Astrocyte of the spinal cord (primary cell): ENCODE data around the gene CEP44.
"Not testable (repeated sequence)": the region's sequence is repeated elsewhere in the genome, so short reads cannot be mapped to it uniquely, and the experiment has no call there.

Experiments
- DNase-seq: peaks from one replicate; pipeline ENCODE4 v3.0.0; 2011; ENCODE audit warnings: low read depth, low spot score
- H3K4me3 ChIP-seq: 2 replicates; pipeline ENCODE4 v1.5.1; 2011; ENCODE audit warnings: low read depth, mild to moderate bottlenecking, low read length, moderate library complexity
- CTCF ChIP-seq: IDR thresholded peaks from 2 replicates; pipeline ENCODE4 v1.5.1; 2012; ENCODE audit warnings: low read depth, mild to moderate bottlenecking, low read length, inconsistent platforms
- in situ Hi-C: cut with HindIII; loops from 2 replicates; pipeline ENCODE4 v1.10.0; 2017; ENCODE audit warnings: low sequenced_read_pairs

The CEP44 gene

GRCh38 chr4:174358829-174359228, 75.1 kb downstream of the CEP44 start:
- no peak overlapping the region for H3K4me3 ChIP-seq
- TF ChIP-seq CTCF, result no peak
- in situ Hi-C loops, result no loop called here
- DNase-seq, result peak; percentile 77

- no peak overlapping the region for H3K4me3 ChIP-seq
- no peak for TF ChIP-seq CTCF
- in situ Hi-C loops, result no loop called here
- DNase-seq, result no peak
Observed at GRCh38 chr4:174362340-174362739, 78.6 kb downstream of the CEP44 start.

- H3K4me3 ChIP-seq, DNase-seq, in situ Hi-C loops: not testable (repeated sequence)
Observed at GRCh38 chr4:174363782-174364181, 80.1 kb downstream of the CEP44 start.

- in situ Hi-C loops, result no loop called here
- TF ChIP-seq CTCF, result peak; percentile 22
- peak; percentile 45 for DNase-seq
- H3K4me3 ChIP-seq, result no peak overlapping the region
Observed at GRCh38 chr4:174365018-174365587, 81.4 kb downstream of the CEP44 start.

- no peak overlapping the region for H3K4me3 ChIP-seq
- no peak for DNase-seq
- in situ Hi-C loops, result no loop called here
- no peak for TF ChIP-seq CTCF
Observed at GRCh38 chr4:174369985-174370384, 86.3 kb downstream of the CEP44 start.

GRCh38 chr4:174373821-174374220, 90.1 kb downstream of the CEP44 start:
- in situ Hi-C loops, result no loop called here
- no peak overlapping the region for H3K4me3 ChIP-seq
- no peak for TF ChIP-seq CTCF
- DNase-seq, result no peak

GRCh38 chr4:174375422-174375821, 91.7 kb downstream of the CEP44 start:
- in situ Hi-C loops, result no loop called here
- no peak for TF ChIP-seq CTCF
- H3K4me3 ChIP-seq, result no peak overlapping the region
- DNase-seq, result no peak
